Progenitor cell of endocrine pancreas (in vitro differentiated cells): Measurements from ENCODE around the gene LAIR2. TPM values are rescaled to one million over a fixed set of nuclear protein-coding genes. Genes with fewer than 3 reads are reported as not detected.

Source experiments
- DNase-seq: peaks from one replicate; pipeline ENCODE4 v3.0.0; 2021; ENCODE audit warnings: low spot score; ENCODE audit not compliant: unreplicated experiment
- H3K27ac Mint-ChIP-seq: 2 replicates; pipeline ENCODE4 v1.8.0; 2021; ENCODE audit warnings: mild to moderate bottlenecking, moderate library complexity, mixed read lengths
- H3K27me3 Mint-ChIP-seq: 2 replicates; pipeline ENCODE4 v1.8.0; 2021; ENCODE audit warnings: mixed read lengths
- H3K36me3 Mint-ChIP-seq: 2 replicates; pipeline ENCODE4 v1.8.0; 2022; ENCODE audit warnings: mixed read lengths; ENCODE audit not compliant: insufficient read depth
- H3K4me1 Mint-ChIP-seq: 2 replicates; pipeline ENCODE4 v1.8.0; 2021; ENCODE audit warnings: low read depth, mixed read lengths
- H3K4me3 Mint-ChIP-seq: 2 replicates; pipeline ENCODE4 v1.8.0; 2021; ENCODE audit warnings: low read depth, mild to moderate bottlenecking, moderate library complexity, mixed read lengths
- H3K9me3 Mint-ChIP-seq: 2 replicates; pipeline ENCODE4 v1.8.0; 2021; ENCODE audit warnings: low read depth, mixed read lengths
- total RNA-seq: library from RNA; stranded (reverse); gene quantifications from 2 replicates; pipeline ENCODE4 v1.2.1, GENCODE V29; 2021
- TF ChIP-seq, protein P1 (sequence below): fragments of 200-600 bp; sonication (generic); IDR thresholded peaks from one replicate; pipeline ENCODE4 v1.5.0; 2021; ENCODE audit warnings: antibody characterized with exemption, mild to moderate bottlenecking; ENCODE audit not compliant: unreplicated experiment

The LAIR2 gene
- total RNA-seq, 1 donor from 2014 or later, result not detected

DNA sequence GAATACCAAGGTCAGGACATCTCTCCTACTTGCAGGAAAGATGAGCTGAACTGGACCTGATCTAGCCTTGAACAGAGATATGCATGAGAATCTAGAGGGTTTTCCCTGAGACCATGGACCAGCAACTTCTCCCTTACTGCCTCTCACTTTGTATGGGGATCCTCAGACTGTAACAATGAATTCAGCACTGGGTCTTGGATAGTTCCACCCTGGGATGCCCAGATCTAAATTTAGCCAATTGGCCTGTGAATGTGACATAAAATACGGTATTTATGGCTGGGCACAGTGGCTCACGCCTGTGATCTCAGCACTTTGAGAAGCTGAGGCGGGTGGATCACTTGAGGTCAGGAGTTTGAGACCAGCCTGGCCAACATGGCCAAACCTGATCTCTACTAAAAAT lies 55.7 kb downstream of the LAIR2 start:
- Mint-ChIP-seq H3K27ac (no peak overlapping the region), H3K4me3 (no peak overlapping the region), H3K4me1 (no peaks in the 10 kb centered on the region), H3K36me3 (no peaks in the 10 kb centered on the region), H3K27me3 (no peaks in the 10 kb centered on the region), H3K9me3 (peaks cover 39% of the 10 kb centered on the region)
- DNase-seq, result no peak
- TF ChIP-seq, protein P1, sequence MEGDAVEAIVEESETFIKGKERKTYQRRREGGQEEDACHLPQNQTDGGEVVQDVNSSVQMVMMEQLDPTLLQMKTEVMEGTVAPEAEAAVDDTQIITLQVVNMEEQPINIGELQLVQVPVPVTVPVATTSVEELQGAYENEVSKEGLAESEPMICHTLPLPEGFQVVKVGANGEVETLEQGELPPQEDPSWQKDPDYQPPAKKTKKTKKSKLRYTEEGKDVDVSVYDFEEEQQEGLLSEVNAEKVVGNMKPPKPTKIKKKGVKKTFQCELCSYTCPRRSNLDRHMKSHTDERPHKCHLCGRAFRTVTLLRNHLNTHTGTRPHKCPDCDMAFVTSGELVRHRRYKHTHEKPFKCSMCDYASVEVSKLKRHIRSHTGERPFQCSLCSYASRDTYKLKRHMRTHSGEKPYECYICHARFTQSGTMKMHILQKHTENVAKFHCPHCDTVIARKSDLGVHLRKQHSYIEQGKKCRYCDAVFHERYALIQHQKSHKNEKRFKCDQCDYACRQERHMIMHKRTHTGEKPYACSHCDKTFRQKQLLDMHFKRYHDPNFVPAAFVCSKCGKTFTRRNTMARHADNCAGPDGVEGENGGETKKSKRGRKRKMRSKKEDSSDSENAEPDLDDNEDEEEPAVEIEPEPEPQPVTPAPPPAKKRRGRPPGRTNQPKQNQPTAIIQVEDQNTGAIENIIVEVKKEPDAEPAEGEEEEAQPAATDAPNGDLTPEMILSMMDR, result no peak

Other genes with a start within 250 kb of the LAIR2 start
- gene LILRB5, start 245.6 kb upstream of the LAIR2 start, total RNA-seq, result not detected in 2 replicates
- not detected in 2 replicates for gene LILRB2, start 221.7 kb upstream of the LAIR2 start, total RNA-seq
- gene LILRA5, start 189.7 kb upstream of the LAIR2 start, total RNA-seq, result not detected in 2 replicates
- not detected in 2 replicates for gene LILRA4, start 163.7 kb upstream of the LAIR2 start, total RNA-seq
- not detected in 2 replicates for gene LAIR1, start 137.9 kb upstream of the LAIR2 start, total RNA-seq
- 133 and 144 TPM in 2 replicates for gene TTYH1, start 87.4 kb upstream of the LAIR2 start, total RNA-seq
- 188 and 210 TPM in 2 replicates for gene LENG8, start 53.6 kb upstream of the LAIR2 start, total RNA-seq
- 0.72 and 0.75 TPM in 2 replicates for gene LENG9, start 39.1 kb upstream of the LAIR2 start, total RNA-seq
- gene CDC42EP5, start 29.5 kb upstream of the LAIR2 start, total RNA-seq, result 1.6 and 2.1 TPM in 2 replicates
- not detected in 2 replicates for gene LILRA2, start 71.0 kb downstream of the LAIR2 start, total RNA-seq
- not detected in 2 replicates for gene LILRA1, start 90.8 kb downstream of the LAIR2 start, total RNA-seq
- not detected in 2 replicates for gene LILRB1, start 127.7 kb downstream of the LAIR2 start, total RNA-seq
- gene LILRB4, start 160.2 kb downstream of the LAIR2 start, total RNA-seq, result not detected in 2 replicates
- gene KIR3DL3, start 221.6 kb downstream of the LAIR2 start, total RNA-seq, result not detected in 2 replicates
- gene KIR2DL3, start 235.7 kb downstream of the LAIR2 start, total RNA-seq, result not detected in 2 replicates